HG02852 (cell line): Measurements from ENCODE around the gene PRRC2A.
A peak's percentile ranks its signal among the peaks of the same experiment; 100 is the strongest.
"Not testable (repeated sequence)": the region's sequence is repeated elsewhere in the genome, so short reads cannot be mapped to it uniquely, and the experiment has no call there.

ENCODE experiments used
- ATAC-seq: cut with Tn5 transposase; IDR thresholded peaks from one replicate; pipeline ENCODE4 v1.9.1; 2021; ENCODE audit warnings: mild to moderate bottlenecking, moderate library complexity; ENCODE audit not compliant: unreplicated experiment

Gene PRRC2A

GRCh38 chr6:31585491-31585890 lies 35.0 kb upstream of the PRRC2A start:
- no peak for ATAC-seq

DNA sequence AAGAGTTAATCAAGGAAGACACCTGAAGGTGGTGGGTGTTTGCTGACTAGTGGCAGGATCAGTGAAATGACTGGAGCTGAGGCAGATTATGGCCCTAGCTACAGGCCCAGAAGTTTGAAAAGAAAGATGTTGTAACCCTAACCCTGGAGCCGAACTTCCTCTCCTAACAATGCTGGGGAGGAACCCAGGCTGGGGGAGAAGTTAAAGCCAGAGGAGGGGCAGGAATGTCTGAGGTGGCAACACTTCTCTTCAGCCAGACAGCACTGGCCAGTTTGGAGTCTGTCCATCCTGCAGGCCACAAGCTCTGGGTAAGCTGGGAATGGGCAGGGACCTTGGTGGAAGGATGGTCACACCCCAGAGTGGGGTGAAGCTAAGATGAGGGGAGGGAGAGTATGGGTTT lies 34.5 kb upstream of the PRRC2A start, which contains the start of gene LST1:
Gene LST1 (plus strand): TSS at position 270 of the 400 bp plus-strand sequence. CDS start 1,023 bp downstream, outside the sequence.
- no peak for ATAC-seq

GRCh38 chr6:31586599-31587281 lies 33.8 kb upstream of the PRRC2A start:
- no peak for ATAC-seq

GRCh38 chr6:31587791-31588777 lies 32.4 kb upstream of the PRRC2A start:
- ATAC-seq = no peak

GRCh38 chr6:31588871-31589650 lies 31.5 kb upstream of the PRRC2A start:
- ATAC-seq = no peak

GRCh38 chr6:31590691-31591090 lies 29.8 kb upstream of the PRRC2A start:
- not testable (repeated sequence) for ATAC-seq

DNA sequence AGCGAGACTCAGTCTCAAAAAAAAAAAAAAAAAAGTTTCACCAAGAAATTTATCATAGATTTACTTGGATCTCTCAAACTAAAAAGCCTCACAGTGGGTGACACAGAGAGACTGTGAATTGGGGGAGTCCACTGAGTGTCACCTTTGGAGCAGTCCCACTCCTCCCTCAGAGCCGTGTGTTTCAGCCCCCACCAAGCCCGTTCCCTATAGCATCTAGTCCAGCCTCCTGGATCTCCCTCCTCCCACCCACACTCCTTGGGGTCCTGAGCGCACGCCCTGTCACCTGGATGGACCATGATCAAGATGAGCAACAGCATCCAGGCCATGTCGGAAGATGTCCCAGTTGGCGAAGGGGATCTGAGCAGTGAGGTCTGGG lies 28.1 kb upstream of the PRRC2A start:
- ATAC-seq = no peak

- no peak for ATAC-seq
Observed at GRCh38 chr6:31597006-31597405, 23.5 kb upstream of the PRRC2A start.

DNA sequence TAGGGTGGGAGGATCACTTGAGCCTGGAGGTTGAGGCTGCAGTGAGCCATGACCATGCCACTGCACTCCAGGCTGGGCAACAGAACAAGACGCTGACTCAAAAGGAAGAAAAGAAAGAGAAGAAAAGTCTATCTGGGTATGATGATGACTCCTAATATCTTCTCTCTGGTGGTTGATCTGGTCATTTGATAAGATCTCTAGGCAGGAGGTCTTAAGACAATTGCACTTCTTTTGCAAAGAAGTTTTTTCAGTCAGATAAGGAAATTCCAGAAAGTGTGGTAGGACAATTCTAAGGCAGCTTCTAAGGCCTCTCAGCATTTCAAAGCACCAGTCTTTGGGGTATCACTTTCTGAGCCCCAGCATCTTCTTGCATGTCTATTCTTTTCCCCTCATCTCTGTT lies 13.2 kb upstream of the PRRC2A start:
- ATAC-seq = no peak

- no peak for ATAC-seq
Observed at GRCh38 chr6:31609519-31610406, 10.8 kb upstream of the PRRC2A start.

DNA sequence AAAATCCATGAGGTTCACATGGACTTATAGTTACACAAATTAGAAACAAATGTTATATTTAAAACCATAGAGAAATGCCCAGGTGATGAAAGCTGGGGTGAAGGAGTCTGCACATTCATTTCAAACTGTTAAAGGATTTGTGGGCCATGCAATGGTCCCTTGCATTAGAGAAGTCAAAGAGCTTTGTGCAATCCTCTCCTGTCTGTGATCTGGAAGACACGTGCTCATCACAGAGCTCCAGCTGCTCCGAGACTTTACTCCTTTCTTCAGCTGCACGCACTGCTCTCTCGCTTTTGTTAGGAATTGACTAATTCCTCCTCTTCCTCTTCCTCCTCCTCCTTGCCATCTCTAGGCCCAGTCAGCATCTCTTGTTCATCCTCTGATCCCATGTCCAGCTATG lies 9.5 kb upstream of the PRRC2A start:
- no peak for ATAC-seq

GRCh38 chr6:31614075-31614619 lies 6.4 kb upstream of the PRRC2A start:
- ATAC-seq = no peak

GRCh38 chr6:31614684-31615578 lies 5.6 kb upstream of the PRRC2A start, which contains the start of gene AIF1:
AIF1 (plus strand) TSS chr6:31615234; CDS start chr6:31615330, 96 bp downstream.
- no peak for ATAC-seq

DNA sequence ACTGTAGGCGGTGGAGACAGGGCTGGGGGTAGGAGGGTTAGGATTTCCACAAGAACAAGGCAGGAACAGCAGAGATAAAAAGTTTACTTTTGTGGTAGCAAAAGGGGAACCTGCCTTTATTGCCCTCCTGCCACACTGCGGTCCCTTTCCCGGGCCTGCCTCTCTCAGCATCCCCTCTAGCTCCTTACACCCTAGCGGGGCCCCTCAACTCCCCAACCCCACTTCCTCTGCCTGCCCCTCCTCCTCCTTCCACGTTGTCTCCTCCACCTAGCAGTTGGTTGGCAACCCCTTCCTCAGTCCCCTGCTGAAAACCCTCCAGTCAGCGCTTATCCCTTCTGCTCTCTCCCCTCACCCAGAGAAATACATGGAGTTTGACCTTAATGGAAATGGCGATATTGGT lies 4.8 kb upstream of the PRRC2A start:
- ATAC-seq = no peak

DNA sequence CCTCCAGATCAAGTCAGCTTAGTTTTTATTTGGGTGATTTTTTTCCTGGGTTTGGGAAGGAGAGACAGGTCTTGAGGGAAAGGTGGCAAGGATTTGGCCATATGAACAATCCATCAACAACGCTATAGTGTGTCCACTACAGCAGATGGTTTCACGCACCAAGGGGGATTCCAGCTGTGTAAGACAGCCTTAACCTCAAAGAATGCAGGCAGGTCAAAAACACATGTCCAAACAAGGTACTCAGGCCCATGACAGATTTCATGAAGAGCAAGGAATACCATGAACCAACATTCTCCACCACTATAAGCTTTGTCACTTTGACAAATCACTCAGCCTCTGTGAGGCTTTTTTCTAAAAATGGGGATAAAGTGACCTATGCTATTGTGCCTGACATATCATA lies 3.5 kb upstream of the PRRC2A start:
- ATAC-seq = no peak

DNA sequence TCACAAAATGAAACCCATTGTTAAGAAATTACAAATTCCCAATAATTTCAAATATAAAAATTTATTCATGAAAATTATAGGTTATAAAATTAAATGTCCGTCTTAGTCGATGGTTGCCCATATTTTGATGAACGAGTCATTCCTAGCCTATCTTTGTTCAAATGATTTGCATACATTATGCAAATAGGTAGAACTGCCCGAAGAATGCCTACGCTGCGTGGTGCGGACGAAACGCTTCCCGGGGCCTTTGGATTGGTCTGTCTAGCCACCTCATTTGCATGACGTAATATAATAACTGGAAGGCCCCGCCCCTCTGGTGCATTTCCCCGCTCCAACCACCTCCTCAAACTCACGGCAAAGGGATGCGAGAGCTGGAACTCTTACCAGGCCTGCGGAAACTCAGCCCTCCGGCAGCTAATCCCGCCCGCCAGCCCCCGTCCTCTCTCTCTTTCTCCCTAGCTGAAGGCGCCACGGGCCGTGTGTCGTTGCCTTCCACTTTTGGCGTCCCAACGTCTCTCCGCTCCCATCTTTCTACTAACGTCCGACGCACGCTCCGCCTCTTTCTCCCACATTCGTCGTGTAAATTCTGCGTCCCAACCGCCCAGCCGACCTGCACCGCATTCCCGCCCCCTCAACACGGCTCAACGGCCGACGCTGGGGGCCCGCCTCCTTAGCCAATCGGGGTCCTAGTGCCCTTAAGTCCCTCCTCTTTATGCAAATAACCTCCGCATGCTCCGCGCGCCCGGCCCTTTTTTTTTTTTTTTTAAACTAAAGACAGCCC lies 520 bp upstream of the PRRC2A start:
- peak; percentile 74 for ATAC-seq

- ATAC-seq = no peak
Observed at GRCh38 chr6:31621320-31621939, 915 bp downstream of the PRRC2A start.

GRCh38 chr6:31621991-31622390 lies 1.5 kb downstream of the PRRC2A start:
- no peak for ATAC-seq
